Islet of Langerhans (tissue), 1 donor: ENCODE data around the gene TMEM38A.
"Not testable (repeated sequence)": the region's sequence is repeated elsewhere in the genome, so short reads cannot be mapped to it uniquely, and the experiment has no call there.

Source experiments
- FAIRE-seq: peaks from one replicate; lab custom pipeline; 2011; peaks lifted over from hg19 to GRCh38; lab: Jason Lieb, UNC

TMEM38A gene

DNA sequence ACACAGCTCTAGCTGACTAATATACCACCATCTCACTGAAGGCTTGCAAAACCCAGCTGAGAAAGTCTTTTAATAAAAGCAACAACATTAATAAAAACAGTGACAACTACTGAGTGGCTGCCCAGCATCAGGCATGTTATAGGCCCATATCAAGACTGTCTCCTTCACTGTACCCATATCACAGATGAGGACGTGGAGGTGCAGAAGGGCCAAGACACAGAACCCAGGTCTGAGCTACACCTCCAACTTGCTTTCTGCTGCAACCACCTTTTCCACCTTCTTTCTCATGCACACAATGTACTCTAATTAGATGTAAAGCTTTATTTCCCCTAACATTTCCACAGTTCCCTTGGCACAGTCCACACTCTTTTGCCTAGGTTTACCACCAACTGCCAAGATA, 22.3 kb upstream of the TMEM38A start:
- FAIRE-seq: no peak

DNA sequence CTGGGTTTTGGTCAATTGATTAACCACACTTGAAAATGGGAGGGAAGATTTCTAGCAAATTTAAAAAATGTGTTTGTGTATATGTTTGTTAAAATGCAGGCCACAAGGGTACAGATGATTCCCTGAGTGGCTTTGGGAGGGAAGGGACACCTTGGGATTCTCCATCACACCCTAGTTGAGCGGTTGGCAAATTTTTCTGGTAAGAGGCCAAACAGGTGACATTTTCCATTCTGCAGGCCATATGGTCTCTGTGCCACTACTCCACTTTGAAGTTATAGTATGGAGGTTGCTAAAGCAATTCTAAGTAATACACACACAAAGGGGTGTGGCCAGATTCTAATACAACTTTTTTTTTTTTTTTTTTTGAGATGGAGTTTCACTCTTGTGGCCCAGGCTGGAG, 20.0 kb upstream of the TMEM38A start:
- FAIRE-seq: no peak

- no peak for FAIRE-seq
Measured at GRCh38 chr19:16641695-16642094, 19.2 kb upstream of the TMEM38A start.

DNA sequence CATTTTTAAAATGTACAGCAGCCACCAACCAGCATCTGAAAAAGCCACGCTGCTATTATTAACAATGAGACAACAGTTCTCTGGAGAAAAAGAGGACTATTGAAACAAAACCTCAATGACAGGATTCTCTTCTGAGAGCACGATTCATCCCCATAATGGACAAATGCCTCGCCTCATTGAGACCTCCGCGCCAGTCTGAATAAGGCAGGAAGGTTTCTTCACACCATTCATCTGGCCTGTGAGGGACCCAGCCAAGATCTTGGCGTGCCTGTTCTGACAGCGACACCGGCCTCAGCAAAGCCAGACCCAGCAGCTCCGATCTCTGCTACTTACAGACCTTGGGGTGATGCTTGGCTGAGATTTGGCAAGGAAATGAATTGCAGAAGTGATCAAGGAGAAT, 15.8 kb upstream of the TMEM38A start:
- FAIRE-seq: no peak

- FAIRE-seq: no peak
Measured at GRCh38 chr19:16649734-16650133, 11.2 kb upstream of the TMEM38A start.

DNA sequence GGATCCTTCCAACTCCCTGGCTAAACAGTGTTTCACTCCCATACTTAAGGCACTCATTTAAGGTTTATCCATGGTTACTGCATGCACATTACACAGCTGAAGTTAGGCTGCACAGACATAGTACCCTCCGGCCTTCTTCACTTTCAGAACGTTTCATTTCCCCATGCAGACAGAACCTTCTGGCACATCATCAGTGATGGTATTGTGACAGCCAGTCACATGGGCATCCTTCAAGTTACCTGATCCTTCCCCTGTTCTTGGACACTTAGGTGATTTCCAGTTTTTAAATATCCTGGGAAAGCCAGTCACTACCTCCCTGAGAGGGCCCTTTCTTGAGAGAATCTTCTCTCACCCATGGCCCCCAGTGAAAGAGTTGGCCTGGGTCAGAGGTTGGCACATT, 10.1 kb upstream of the TMEM38A start:
- no peak for FAIRE-seq

- not testable (repeated sequence) for FAIRE-seq
Measured at GRCh38 chr19:16651421-16652188, 9.3 kb upstream of the TMEM38A start.

- FAIRE-seq: no peak
Measured at GRCh38 chr19:16652854-16653253, 8.1 kb upstream of the TMEM38A start.

- no peak for FAIRE-seq
Measured at GRCh38 chr19:16654140-16654539, 6.8 kb upstream of the TMEM38A start.

DNA sequence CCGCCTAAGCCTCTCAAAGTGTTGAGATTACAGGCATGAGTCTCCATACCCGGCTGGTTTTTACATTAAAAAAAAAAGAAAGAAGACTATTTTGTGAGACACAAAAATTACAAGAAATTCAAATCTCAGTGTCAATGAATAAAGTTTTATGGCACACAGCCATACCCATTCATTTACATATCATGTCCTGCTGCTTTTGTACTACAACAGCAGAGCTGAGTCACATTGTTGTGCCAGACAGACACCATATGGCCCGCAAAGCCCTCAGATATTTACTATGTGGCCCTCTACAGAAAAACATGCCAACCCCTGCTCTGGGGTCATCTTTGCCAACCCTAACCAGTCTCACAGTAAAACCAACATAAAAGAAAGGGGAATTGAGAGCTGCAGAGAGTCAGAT, 6.3 kb upstream of the TMEM38A start:
- no peak for FAIRE-seq

DNA sequence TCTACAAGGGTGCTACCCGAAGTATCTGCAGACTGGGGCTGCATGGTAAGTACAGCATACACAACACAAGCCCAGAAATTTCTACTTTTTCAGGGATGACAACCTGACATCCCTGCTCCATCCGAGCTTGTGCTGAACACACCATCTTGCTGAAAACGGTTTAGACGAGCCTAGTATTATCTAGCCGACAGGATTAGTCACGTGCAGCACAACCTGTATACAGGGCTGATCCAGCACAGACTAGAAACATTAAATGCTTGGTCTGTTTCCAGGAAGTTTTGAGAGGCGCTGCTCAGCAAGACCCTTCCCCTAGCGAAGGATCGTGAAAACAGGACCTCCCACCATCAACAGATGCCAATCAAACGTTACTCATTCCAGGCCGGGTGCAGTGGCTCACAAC, 5.2 kb upstream of the TMEM38A start:
- FAIRE-seq: no peak

DNA sequence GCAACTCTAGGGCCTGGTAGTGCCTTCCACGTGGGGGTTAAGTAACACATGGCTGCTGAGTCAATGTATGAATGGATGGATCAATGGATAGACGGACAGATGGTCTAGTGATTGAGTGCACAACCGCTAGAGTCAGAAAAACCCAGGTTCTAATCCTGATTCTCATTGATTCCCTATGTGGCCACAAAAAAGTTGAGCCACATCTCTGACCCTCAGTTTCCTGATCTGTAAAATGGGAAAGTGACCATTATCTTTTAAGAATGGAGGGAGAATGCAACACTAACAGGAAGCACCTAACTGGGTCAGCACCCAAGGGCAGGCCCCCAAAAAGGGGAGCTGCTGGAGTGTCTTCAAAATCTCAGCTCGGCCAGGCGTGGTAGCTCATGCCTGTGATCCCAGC, 3.6 kb upstream of the TMEM38A start:
- no peak for FAIRE-seq

DNA sequence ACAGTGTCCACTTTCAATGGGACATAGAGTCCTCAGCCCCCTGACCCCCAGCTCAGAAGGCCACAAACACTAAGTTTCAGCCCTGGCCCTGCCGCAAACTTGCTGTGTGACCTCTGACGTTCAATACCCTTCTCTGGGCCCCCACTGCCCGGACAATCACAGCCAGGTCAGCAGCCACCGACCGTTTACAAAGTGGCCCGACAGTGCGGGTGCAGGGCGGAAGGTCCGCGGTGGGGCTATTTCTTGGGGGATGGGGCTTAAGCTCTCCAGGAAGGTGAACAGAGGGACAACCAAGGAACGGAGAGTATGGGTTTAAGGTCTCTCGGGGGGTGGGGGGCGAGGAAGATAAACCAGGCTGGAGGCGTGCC, 1.5 kb upstream of the TMEM38A start:
- FAIRE-seq: no peak

GRCh38 chr19:16659832-16660708, 869 bp upstream of the TMEM38A start, which contains the start of gene SMIM7:
SMIM7 (minus strand) TSS chr19:16660144; CDS start chr19:16660110, 34 bp downstream.
- FAIRE-seq: peak; percentile 53

- FAIRE-seq: no peak
Measured at GRCh38 chr19:16661480-16662034, 618 bp downstream of the TMEM38A start.

- no peak for FAIRE-seq
Measured at GRCh38 chr19:16668176-16668575, 7.2 kb downstream of the TMEM38A start.

DNA sequence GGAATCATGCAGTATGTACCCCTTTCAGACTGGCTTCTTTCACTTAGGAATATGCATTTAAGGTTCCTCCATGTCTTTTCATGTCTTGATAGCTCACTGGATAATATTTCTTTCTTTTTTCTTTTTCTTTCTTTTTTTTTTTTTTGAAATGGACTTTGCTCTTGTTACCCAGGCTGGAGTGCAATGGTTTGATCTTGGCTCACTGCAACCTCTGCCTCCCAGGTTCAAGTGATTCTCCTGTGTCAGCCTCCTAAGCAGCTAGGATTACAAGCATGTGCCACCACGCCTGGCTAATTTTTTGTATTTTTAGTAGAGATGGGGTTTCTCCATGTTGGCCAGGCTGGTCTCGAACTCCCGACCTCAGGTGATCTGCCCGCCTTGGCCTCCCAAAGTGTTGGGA, 7.8 kb downstream of the TMEM38A start:
- FAIRE-seq: not testable (repeated sequence)

DNA sequence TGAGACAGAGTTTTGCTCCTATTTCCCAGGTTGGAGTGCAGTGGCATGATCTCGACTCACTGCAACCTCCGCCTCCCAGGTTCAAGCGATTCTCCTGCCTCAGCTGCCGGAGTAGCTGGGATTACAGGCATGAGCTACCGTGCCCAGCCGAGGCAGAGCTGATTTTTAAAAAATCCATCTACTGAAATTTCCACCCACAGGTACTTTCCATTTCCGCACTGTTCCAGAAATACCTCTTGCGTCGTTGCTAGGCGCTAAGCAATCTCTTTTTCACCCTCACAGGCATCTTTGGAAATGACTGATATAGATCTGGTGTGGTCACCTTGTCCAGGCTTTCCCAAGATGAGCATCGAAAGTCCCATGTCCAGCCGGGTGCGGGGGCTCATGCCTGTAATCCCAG, 9.4 kb downstream of the TMEM38A start:
- FAIRE-seq: no peak

GRCh38 chr19:16671652-16672274, 10.8 kb downstream of the TMEM38A start:
- no peak for FAIRE-seq

- no peak for FAIRE-seq
Measured at GRCh38 chr19:16673231-16673630, 12.3 kb downstream of the TMEM38A start.

DNA sequence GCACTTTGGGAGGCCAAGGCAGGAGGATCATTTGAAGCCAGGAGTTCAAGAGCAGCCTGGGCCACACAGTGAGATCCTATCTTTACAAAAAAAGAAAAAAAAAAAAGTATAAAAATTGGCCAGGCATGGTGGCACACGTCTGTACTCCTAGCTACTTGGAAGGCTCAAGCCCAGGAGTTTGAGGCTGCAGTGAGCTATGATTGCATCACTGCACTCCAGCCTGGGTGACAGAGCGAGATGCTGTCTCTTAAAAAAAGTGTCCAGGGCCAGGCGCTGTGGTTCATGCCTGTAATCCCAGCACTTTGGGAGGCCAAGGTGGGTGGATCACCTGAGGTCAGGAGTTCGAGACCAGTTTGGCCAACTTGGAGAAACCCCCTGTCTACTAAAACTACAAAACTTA, 12.9 kb downstream of the TMEM38A start:
- FAIRE-seq: not testable (repeated sequence)

GRCh38 chr19:16676101-16676798, 15.3 kb downstream of the TMEM38A start:
- no peak for FAIRE-seq
